ENCODE results near the gene BAZ1B.

Gene BAZ1B

DNA sequence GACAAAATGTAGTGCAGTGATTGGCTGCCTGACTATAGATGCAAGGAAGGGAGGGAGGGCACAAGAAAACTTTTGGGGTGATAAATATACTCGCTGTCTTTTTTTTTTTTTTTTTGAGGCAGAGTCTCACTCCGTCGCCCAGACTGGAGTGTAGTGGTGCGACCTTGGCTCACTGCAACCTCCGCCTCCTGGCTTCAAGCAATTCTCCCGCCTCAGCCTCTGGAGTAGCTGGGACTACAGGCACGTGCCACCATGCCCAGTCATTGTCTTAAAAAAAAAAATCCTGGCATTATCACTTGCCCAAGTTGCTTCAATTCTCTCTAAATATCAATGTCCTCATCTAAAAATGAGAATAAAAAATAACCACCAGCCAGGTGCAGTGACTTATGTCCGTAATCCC lies 96.1 kb downstream of the BAZ1B start:
- no peak overlapping the region for H3K4me3 ChIP-seq (ENCODE audit: low read length)
- H3K9me3 ChIP-seq (ENCODE audit: control insufficient read depth, insufficient read depth, low read length), result no peaks in the 10 kb centered on the region
- TF ChIP-seq EZH2phosphoT487 (IDR thresholded peaks at IDR 0.05; ENCODE audit: borderline replicate concordance, low read length), result no peak
- TF ChIP-seq CTCF (IDR thresholded peaks at IDR 0.05; ENCODE audit: low read depth, low read length, poor library complexity, severe bottlenecking), result no peak
- H3K9me2 ChIP-seq (replicated peaks; ENCODE audit: control insufficient read depth, low read length), result no peaks in the 10 kb centered on the region
- H3K27me3 ChIP-seq (ENCODE audit: control insufficient read depth, low read length), result peaks cover 28% of the 10 kb centered on the region
- no peaks in the 10 kb centered on the region for H3F3A ChIP-seq (ENCODE audit: control insufficient read depth, insufficient read depth)
- peaks cover 7% of the 10 kb centered on the region for H3K4me1 ChIP-seq (ENCODE audit: control insufficient read depth, low read length)
- no peak overlapping the region for H3K27ac ChIP-seq (ENCODE audit: low read depth, low read length)
- no peaks in the 10 kb centered on the region for H3K36me3 ChIP-seq (ENCODE audit: control insufficient read depth, low read length)
- no peaks in the 10 kb centered on the region for H4K20me1 ChIP-seq (ENCODE audit: control insufficient read depth, insufficient read depth, low read depth, low read length)
- H3K79me2 ChIP-seq (ENCODE audit: control insufficient read depth, low read length), result no peaks in the 10 kb centered on the region
- H3K4me2 ChIP-seq (ENCODE audit: low read length), result no peak overlapping the region

DNA sequence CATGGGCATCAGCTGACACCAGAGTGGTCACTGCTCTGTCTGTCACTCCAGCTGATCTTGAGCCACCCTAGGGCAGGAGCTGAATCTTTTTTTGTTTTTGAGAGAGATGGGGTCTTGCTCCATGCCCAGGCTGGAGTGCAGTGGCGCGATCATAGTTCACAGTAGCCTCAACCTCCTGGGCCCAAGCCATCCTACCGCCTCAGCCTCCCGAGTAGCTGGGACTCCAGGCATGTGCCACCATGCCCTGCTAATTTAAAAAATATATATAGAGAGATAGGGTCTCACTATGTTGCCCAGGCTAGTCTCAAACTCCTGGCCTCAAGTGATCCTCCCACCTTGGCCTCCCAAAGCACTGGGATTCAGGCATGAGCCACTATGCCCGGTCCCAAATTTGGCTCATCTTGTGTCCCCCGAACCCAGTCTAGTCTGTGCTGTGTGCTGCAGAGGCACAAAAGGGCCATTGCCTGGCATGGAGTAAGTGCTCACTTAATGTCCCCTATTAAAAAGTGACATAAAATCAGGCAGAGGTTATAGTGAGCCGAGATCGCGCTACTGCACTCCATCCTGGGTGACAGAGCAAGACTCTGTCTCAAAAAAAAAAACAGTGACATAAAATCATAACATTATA lies 96.6 kb downstream of the BAZ1B start:
- H3K9me2 ChIP-seq (replicated peaks; ENCODE audit: control insufficient read depth, low read length), result no peaks in the 10 kb centered on the region
- peaks cover 28% of the 10 kb centered on the region for H3K27me3 ChIP-seq (ENCODE audit: control insufficient read depth, low read length)

DNA sequence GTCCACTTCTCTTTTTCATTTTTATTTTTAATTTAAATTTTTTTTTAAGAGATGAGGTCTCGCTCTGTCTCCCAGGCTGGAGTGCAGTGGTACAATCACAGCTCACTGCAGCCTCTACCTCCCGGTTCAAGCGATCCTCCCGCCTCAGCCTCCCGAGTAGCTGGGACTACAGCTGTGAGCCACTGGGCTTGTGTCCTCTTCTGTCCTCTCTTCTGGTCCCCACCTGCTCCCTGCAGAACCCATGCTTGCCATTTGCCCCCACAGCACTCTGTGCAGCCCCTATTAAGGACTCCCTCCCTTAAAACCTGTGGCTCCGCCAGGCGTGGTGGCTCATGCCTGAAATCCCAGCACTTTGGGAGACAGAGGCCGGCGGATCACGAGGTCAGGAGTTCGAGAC lies 97.6 kb downstream of the BAZ1B start:
- Histone ChIP-seq H3K4me3 (ENCODE audit: low read length) (no peak overlapping the region), H3K4me2 (ENCODE audit: low read length) (no peak overlapping the region), H3K36me3 (ENCODE audit: control insufficient read depth, low read length) (no peaks in the 10 kb centered on the region), H3K27me3 (ENCODE audit: control insufficient read depth, low read length) (peaks cover 28% of the 10 kb centered on the region), H3K79me2 (ENCODE audit: control insufficient read depth, low read length) (no peaks in the 10 kb centered on the region), H3K9me3 (ENCODE audit: control insufficient read depth, insufficient read depth, low read length) (no peaks in the 10 kb centered on the region), H3K9me2 (replicated peaks; ENCODE audit: control insufficient read depth, low read length) (no peaks in the 10 kb centered on the region), H3K4me1 (ENCODE audit: control insufficient read depth, low read length) (peaks cover 7% of the 10 kb centered on the region), H4K20me1 (ENCODE audit: control insufficient read depth, insufficient read depth, low read depth, low read length) (no peaks in the 10 kb centered on the region), H3K27ac (ENCODE audit: low read depth, low read length) (no peak overlapping the region), H3F3A (ENCODE audit: control insufficient read depth, insufficient read depth) (no peaks in the 10 kb centered on the region)
- TF ChIP-seq CTCF (IDR thresholded peaks at IDR 0.05; ENCODE audit: low read depth, low read length, poor library complexity, severe bottlenecking) (no peak), EZH2phosphoT487 (IDR thresholded peaks at IDR 0.05; ENCODE audit: borderline replicate concordance, low read length) (no peak)

More for the DNA sequence above, 96.6 kb downstream of the BAZ1B start:
- H3K36me3 ChIP-seq (ENCODE audit: control insufficient read depth, low read length), result no peaks in the 10 kb centered on the region
- no peak overlapping the region for H3K4me3 ChIP-seq (ENCODE audit: low read length)
- TF ChIP-seq EZH2phosphoT487 (IDR thresholded peaks at IDR 0.05; ENCODE audit: borderline replicate concordance, low read length) (no peak), CTCF (IDR thresholded peaks at IDR 0.05; ENCODE audit: low read depth, low read length, poor library complexity, severe bottlenecking) (no peak)
- no peaks in the 10 kb centered on the region for H3F3A ChIP-seq (ENCODE audit: control insufficient read depth, insufficient read depth)
- H3K4me1 ChIP-seq (ENCODE audit: control insufficient read depth, low read length), result peaks cover 7% of the 10 kb centered on the region
- H3K79me2 ChIP-seq (ENCODE audit: control insufficient read depth, low read length), result no peaks in the 10 kb centered on the region
- H3K4me2 ChIP-seq (ENCODE audit: low read length), result no peak overlapping the region
- no peak overlapping the region for H3K27ac ChIP-seq (ENCODE audit: low read depth, low read length)
- H3K9me3 ChIP-seq (ENCODE audit: control insufficient read depth, insufficient read depth, low read length), result no peaks in the 10 kb centered on the region
- H4K20me1 ChIP-seq (ENCODE audit: control insufficient read depth, insufficient read depth, low read depth, low read length), result no peaks in the 10 kb centered on the region
